Natural killer cell (primary cell): ENCODE data around the gene CDKL1. TPM values are rescaled to one million over a fixed set of nuclear protein-coding genes. Genes with fewer than 3 reads are reported as not detected.

Experiments
- ATAC-seq, 3 donors: fragments of 150-1000 bp in 2 of 3; fragments of 200-7000 bp in 1 of 3; cut with Tn5 transposase; 1 replicate in 1 of 3; 2 replicates in 2 of 3; pipeline ENCODE4 v1.10.0; 2021; ENCODE audit warnings: mild to moderate bottlenecking in 2 of 3, moderate library complexity in 2 of 3
- DNase-seq, 2 donors: peaks; one replicate each; pipeline versions ENCODE4 v3.0.0 to v3.0.0-alpha.2; 2013 to 2021; ENCODE audit warnings: mixed read lengths in 1 of 2
- H3K27ac ChIP-seq: one replicate; pipeline ENCODE4 v1.5.1; 2013; ENCODE audit warnings: mild to moderate bottlenecking, low read length
- H3K27me3 ChIP-seq: one replicate; pipeline ENCODE4 v1.6.1; 2013; ENCODE audit warnings: low read length; ENCODE audit not compliant: control insufficient read depth, insufficient read depth
- H3K36me3 ChIP-seq: one replicate; pipeline ENCODE4 v1.6.1; 2013; ENCODE audit warnings: low read length; ENCODE audit not compliant: control insufficient read depth, insufficient read depth
- H3K4me1 ChIP-seq: one replicate; pipeline ENCODE4 v1.6.1; 2013; ENCODE audit warnings: low read length; ENCODE audit not compliant: control insufficient read depth, insufficient read depth
- H3K4me3 ChIP-seq: one replicate; pipeline ENCODE4 v1.5.1; 2013; ENCODE audit warnings: low read length
- H3K9me3 ChIP-seq: one replicate; pipeline ENCODE4 v1.6.1; 2013; ENCODE audit warnings: low read length; ENCODE audit not compliant: control insufficient read depth, insufficient read depth
- H3K27ac Mint-ChIP-seq, 2 donors: one replicate each; pipeline ENCODE4 v1.8.0; 2022; ENCODE audit warnings: mild to moderate bottlenecking in 2 of 2, mixed read lengths in 2 of 2, moderate library complexity in 1 of 2
- H3K27me3 Mint-ChIP-seq, 2 donors: one replicate each; pipeline ENCODE4 v1.8.0; 2022; ENCODE audit warnings: low read depth in 2 of 2, mixed read lengths in 2 of 2
- H3K36me3 Mint-ChIP-seq: one replicate; pipeline ENCODE4 v1.8.0; 2022; ENCODE audit warnings: mixed read lengths
- H3K4me1 Mint-ChIP-seq, 2 donors: one replicate each; pipeline ENCODE4 v1.8.0; 2022; ENCODE audit warnings: mixed read lengths in 2 of 2
- H3K4me3 Mint-ChIP-seq: one replicate; pipeline ENCODE4 v1.8.0; 2022; ENCODE audit warnings: mild to moderate bottlenecking, moderate library complexity, mixed read lengths
- H3K9me3 Mint-ChIP-seq, 2 donors: one replicate each; pipeline ENCODE4 v1.8.0; 2022; ENCODE audit warnings: mixed read lengths in 2 of 2
- WGBS: methylation state at CpG from one replicate; pipeline ENCODE4 v1.1.7; 2013; ENCODE audit warnings: missing lambda C conversion rate; ENCODE audit not compliant: insufficient coverage; 5-methylcytosine and 5-hydroxymethylcytosine counted together
- intact Hi-C: fragments of 100-400 bp; cut with micrococcal nuclease; formaldehyde crosslinking; loops from one replicate; pipeline ENCODE4 v1.14.2; 2022
- total RNA-seq, 4 donors: library from RNA; stranded (reverse); fragments of 120-200 nt in 1 of 4; gene quantifications; one replicate each; pipeline versions ENCODE4 v1.2.3 to v1.2.4, GENCODE V29; 2013 to 2022
- TF ChIP-seq, protein P1 (sequence below): fragments of 200-600 bp; IDR thresholded peaks from one replicate; pipeline ENCODE4 v1.8.0; 2022; ENCODE audit warnings: antibody characterized with exemption

The CDKL1 gene
- total RNA-seq, 3 donors from 2014 or later (not counting 1 experiment from before 2014, with no cell fraction given): 12.4 to 16.7 (median 15.4) TPM

DNA sequence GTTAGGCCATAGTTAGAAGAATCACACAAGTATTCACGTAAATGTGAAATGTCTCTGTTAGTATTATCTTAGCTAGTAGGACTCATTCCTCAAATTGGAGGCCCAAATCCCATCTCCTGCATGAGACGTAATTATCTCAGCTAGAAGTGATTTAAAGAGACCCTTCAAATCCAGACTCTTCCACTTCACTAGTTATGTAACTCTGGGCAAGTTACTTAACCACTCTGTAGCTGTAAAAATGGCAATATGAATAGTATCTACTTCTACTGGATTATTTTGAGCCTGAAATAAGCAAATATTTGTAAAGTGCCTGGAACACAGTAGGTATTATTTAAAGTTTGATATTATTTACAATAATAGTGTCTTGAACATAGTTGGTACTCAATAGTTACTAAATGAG lies 28.4 kb upstream of the CDKL1 start:
- Mint-ChIP-seq H3K9me3 (no peaks in the 10 kb centered on the region), H3K27ac (no peak overlapping the region), H3K4me3 (no peak overlapping the region), H3K4me1 (no peaks in the 10 kb centered on the region), H3K27me3 (no peaks in the 10 kb centered on the region), H3K36me3 (peaks cover 5% of the 10 kb centered on the region)
- peaks cover 33% of the 10 kb centered on the region for H3K36me3 ChIP-seq
- H3K4me3 ChIP-seq: no peak overlapping the region
- ATAC-seq (no peak), DNase-seq (no peak)
- H3K4me1 ChIP-seq: no peaks in the 10 kb centered on the region
- no peaks in the 10 kb centered on the region for H3K9me3 ChIP-seq
- H3K27ac ChIP-seq: no peak overlapping the region
- WGBS: 100% methylated on average over 2 of the region's 2 CpGs
- intact Hi-C loops: no loop called here
- H3K27me3 ChIP-seq: no peaks in the 10 kb centered on the region
- TF ChIP-seq, protein P1, sequence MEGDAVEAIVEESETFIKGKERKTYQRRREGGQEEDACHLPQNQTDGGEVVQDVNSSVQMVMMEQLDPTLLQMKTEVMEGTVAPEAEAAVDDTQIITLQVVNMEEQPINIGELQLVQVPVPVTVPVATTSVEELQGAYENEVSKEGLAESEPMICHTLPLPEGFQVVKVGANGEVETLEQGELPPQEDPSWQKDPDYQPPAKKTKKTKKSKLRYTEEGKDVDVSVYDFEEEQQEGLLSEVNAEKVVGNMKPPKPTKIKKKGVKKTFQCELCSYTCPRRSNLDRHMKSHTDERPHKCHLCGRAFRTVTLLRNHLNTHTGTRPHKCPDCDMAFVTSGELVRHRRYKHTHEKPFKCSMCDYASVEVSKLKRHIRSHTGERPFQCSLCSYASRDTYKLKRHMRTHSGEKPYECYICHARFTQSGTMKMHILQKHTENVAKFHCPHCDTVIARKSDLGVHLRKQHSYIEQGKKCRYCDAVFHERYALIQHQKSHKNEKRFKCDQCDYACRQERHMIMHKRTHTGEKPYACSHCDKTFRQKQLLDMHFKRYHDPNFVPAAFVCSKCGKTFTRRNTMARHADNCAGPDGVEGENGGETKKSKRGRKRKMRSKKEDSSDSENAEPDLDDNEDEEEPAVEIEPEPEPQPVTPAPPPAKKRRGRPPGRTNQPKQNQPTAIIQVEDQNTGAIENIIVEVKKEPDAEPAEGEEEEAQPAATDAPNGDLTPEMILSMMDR: no peak

DNA sequence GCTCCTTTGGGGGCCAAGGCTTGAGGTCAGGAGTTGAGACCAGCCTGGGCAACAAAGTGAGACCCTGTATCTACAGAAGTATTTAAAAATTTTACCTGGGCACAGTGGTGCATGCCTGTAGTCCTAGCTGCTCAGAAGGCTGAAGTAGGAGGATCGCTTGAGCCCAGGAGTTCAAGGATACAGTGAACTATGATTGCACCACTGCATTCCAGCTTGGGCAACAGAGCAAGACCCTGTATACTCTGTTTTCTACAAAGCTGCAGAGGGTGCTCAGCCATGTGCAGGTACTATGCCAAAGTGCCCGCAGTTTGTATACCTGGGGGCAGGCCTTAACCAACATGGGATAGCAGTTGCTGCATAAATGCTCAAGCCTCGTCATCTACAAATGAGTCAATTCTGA lies 26.8 kb upstream of the CDKL1 start:
- no peak for DNase-seq
- Histone ChIP-seq H3K4me3 (no peak overlapping the region), H3K36me3 (peaks cover 33% of the 10 kb centered on the region), H3K9me3 (no peaks in the 10 kb centered on the region), H3K4me1 (no peaks in the 10 kb centered on the region), H3K27ac (no peak overlapping the region), H3K27me3 (no peaks in the 10 kb centered on the region)
- H3K4me1 Mint-ChIP-seq: no peaks in the 10 kb centered on the region
- no peaks in the 10 kb centered on the region for H3K9me3 Mint-ChIP-seq
- peaks cover 5% of the 10 kb centered on the region for H3K36me3 Mint-ChIP-seq
- no peak overlapping the region for H3K4me3 Mint-ChIP-seq
- ATAC-seq: peak in 1 of 3 donors; percentile 30
- H3K27me3 Mint-ChIP-seq: no peaks in the 10 kb centered on the region
- no peak overlapping the region for H3K27ac Mint-ChIP-seq
- WGBS: 98% methylated on average over 2 of the region's 3 CpGs
- TF ChIP-seq, protein P1: no peak
- intact Hi-C loops: no loop called here

DNA sequence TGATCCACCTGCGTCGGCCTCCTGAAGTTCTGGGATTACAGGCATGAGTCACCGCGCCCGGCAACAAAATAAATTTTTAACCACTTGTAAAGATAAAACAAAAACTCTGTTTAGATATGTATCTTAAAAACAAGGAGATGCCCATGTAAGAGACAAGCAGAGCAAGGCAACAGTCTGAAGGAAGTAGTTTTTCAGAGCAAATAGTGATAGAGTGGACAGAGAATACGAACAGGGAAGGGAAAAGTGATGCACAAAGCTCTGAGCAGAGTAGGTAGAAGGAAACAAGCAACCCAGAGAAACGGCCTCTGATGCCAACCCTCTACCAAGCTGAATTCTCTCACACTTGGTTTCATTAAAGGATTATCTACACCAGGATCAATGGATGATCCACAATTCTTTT lies 24.8 kb upstream of the CDKL1 start:
- Mint-ChIP-seq H3K4me1 (no peaks in the 10 kb centered on the region), H3K36me3 (peaks cover 12% of the 10 kb centered on the region), H3K4me3 (no peak overlapping the region), H3K27me3 (no peaks in the 10 kb centered on the region), H3K9me3 (no peaks in the 10 kb centered on the region), H3K27ac (no peak overlapping the region)
- H3K27me3 ChIP-seq: no peaks in the 10 kb centered on the region
- H3K4me1 ChIP-seq: no peaks in the 10 kb centered on the region
- intact Hi-C loops: no loop called here
- no peak overlapping the region for H3K4me3 ChIP-seq
- no peak for ATAC-seq
- DNase-seq: no peak
- WGBS: 96% methylated on average over 3 of the region's 7 CpGs
- TF ChIP-seq, protein P1: no peak
- H3K27ac ChIP-seq: no peak overlapping the region
- H3K9me3 ChIP-seq: no peaks in the 10 kb centered on the region
- peaks cover 46% of the 10 kb centered on the region for H3K36me3 ChIP-seq

DNA sequence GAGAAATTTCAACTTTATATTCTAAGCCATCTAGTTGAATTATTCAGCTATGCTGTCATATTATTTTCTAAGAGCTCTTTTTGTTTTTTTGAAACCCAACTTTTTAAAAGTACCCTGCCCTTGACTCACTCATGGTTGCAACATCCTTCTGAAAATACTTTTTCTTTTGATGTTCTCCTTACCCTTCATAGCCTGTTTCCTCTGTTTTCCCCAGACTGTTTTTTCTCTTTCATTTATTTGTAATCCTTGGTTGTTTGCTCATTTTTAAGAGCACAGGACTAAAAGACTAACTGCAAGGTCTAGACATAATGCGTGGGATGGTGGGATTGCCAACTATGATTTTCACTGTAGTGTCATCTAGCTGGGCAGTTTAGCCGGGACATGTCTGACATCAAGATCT lies 21.2 kb upstream of the CDKL1 start:
- WGBS: 92% methylated on average over 2 of the region's 2 CpGs
- no peak overlapping the region for H3K27ac ChIP-seq
- TF ChIP-seq, protein P1: no peak
- DNase-seq (no peak), ATAC-seq (no peak)
- H3K27me3 Mint-ChIP-seq: no peaks in the 10 kb centered on the region
- H3K4me3 Mint-ChIP-seq: no peak overlapping the region
- peaks cover 12% of the 10 kb centered on the region for H3K36me3 Mint-ChIP-seq
- H3K4me1 ChIP-seq: no peaks in the 10 kb centered on the region
- H3K9me3 ChIP-seq: no peaks in the 10 kb centered on the region
- no peak overlapping the region for H3K4me3 ChIP-seq
- no peak overlapping the region for H3K27ac Mint-ChIP-seq
- no peaks in the 10 kb centered on the region for H3K27me3 ChIP-seq
- peaks cover 21% of the 10 kb centered on the region for H3K36me3 ChIP-seq
- H3K9me3 Mint-ChIP-seq: no peaks in the 10 kb centered on the region
- no peaks in the 10 kb centered on the region for H3K4me1 Mint-ChIP-seq
- intact Hi-C loops: no loop called here
